Osteocyte (in vitro differentiated cells): ENCODE data around the gene SLC1A3. TPM values are rescaled to one million over a fixed set of nuclear protein-coding genes. Genes with fewer than 3 reads are reported as not detected.

ENCODE experiments used
- DNase-seq: peaks from one replicate; pipeline ENCODE4 v3.0.0; 2021; ENCODE audit warnings: mixed read lengths; ENCODE audit not compliant: unreplicated experiment; ENCODE audit errors: extremely low spot score
- H3K27ac Mint-ChIP-seq: one replicate; pipeline ENCODE4 v1.8.0; 2021; ENCODE audit warnings: mild to moderate bottlenecking, mixed read lengths; ENCODE audit not compliant: unreplicated experiment
- H3K27me3 Mint-ChIP-seq: one replicate; pipeline ENCODE4 v1.8.0; 2021; ENCODE audit warnings: mixed read lengths; ENCODE audit not compliant: unreplicated experiment
- H3K36me3 Mint-ChIP-seq: one replicate; pipeline ENCODE4 v1.8.0; 2021; ENCODE audit warnings: mixed read lengths; ENCODE audit not compliant: unreplicated experiment
- H3K4me1 Mint-ChIP-seq: one replicate; pipeline ENCODE4 v1.8.0; 2021; ENCODE audit warnings: mixed read lengths; ENCODE audit not compliant: unreplicated experiment
- H3K4me3 Mint-ChIP-seq: one replicate; pipeline ENCODE4 v1.8.0; 2021; ENCODE audit warnings: mild to moderate bottlenecking, moderate library complexity, mixed read lengths; ENCODE audit not compliant: unreplicated experiment
- H3K9me3 Mint-ChIP-seq: one replicate; pipeline ENCODE4 v1.8.0; 2021; ENCODE audit warnings: mixed read lengths; ENCODE audit not compliant: unreplicated experiment
- CTCF ChIP-seq: fragments of 200-600 bp; sonication (generic); IDR thresholded peaks from 2 replicates; pipeline ENCODE4 v1.5.0; 2021; ENCODE audit warnings: antibody characterized with exemption, mild to moderate bottlenecking, moderate library complexity
- total RNA-seq: library from RNA; stranded (reverse); gene quantifications from 2 replicates; pipeline ENCODE4 v1.2.1, GENCODE V29; 2021

Gene SLC1A3
- total RNA-seq, 1 donor from 2014 or later, result 19.9 TPM

GRCh38 chr5:36724467-36725332 is 118.3 kb downstream of the SLC1A3 start:
- H3K27me3 Mint-ChIP-seq, result peaks cover 36% of the 10 kb centered on the region
- H3K27ac Mint-ChIP-seq, result no peak overlapping the region
- H3K4me1 Mint-ChIP-seq, result peaks cover 3% of the 10 kb centered on the region
- no peak overlapping the region for H3K4me3 Mint-ChIP-seq
- DNase-seq, result no peak
- TF ChIP-seq CTCF, result no peak
- H3K9me3 Mint-ChIP-seq, result no peaks in the 10 kb centered on the region
- H3K36me3 Mint-ChIP-seq, result no peaks in the 10 kb centered on the region

- Mint-ChIP-seq H3K27ac (no peak overlapping the region), H3K27me3 (peaks cover 22% of the 10 kb centered on the region), H3K4me1 (peaks cover 3% of the 10 kb centered on the region), H3K36me3 (no peaks in the 10 kb centered on the region), H3K9me3 (no peaks in the 10 kb centered on the region), H3K4me3 (no peak overlapping the region)
- TF ChIP-seq CTCF, result no peak
- no peak for DNase-seq
Observed at GRCh38 chr5:36726317-36726716, 119.9 kb downstream of the SLC1A3 start.

GRCh38 chr5:36726767-36727166 is 120.4 kb downstream of the SLC1A3 start:
- Mint-ChIP-seq H3K4me1 (peaks cover 3% of the 10 kb centered on the region), H3K36me3 (no peaks in the 10 kb centered on the region), H3K27ac (no peak overlapping the region), H3K9me3 (no peaks in the 10 kb centered on the region), H3K4me3 (no peak overlapping the region), H3K27me3 (peaks cover 22% of the 10 kb centered on the region)
- TF ChIP-seq CTCF, result no peak
- DNase-seq, result no peak

- no peaks in the 10 kb centered on the region for H3K36me3 Mint-ChIP-seq
- H3K27me3 Mint-ChIP-seq, result peaks cover 23% of the 10 kb centered on the region
- H3K9me3 Mint-ChIP-seq, result no peaks in the 10 kb centered on the region
- peak; percentile 75 for TF ChIP-seq CTCF
- no peak for DNase-seq
- no peak overlapping the region for H3K27ac Mint-ChIP-seq
- H3K4me3 Mint-ChIP-seq, result no peak overlapping the region
- H3K4me1 Mint-ChIP-seq, result peaks cover 2% of the 10 kb centered on the region
Observed at GRCh38 chr5:36728697-36729543, 122.5 kb downstream of the SLC1A3 start.
